ENCODE results near the gene PGPEP1.
"Not testable (repeated sequence)": the region's sequence is repeated elsewhere in the genome, so short reads cannot be mapped to it uniquely, and the experiment has no call there.

Gene PGPEP1

DNA sequence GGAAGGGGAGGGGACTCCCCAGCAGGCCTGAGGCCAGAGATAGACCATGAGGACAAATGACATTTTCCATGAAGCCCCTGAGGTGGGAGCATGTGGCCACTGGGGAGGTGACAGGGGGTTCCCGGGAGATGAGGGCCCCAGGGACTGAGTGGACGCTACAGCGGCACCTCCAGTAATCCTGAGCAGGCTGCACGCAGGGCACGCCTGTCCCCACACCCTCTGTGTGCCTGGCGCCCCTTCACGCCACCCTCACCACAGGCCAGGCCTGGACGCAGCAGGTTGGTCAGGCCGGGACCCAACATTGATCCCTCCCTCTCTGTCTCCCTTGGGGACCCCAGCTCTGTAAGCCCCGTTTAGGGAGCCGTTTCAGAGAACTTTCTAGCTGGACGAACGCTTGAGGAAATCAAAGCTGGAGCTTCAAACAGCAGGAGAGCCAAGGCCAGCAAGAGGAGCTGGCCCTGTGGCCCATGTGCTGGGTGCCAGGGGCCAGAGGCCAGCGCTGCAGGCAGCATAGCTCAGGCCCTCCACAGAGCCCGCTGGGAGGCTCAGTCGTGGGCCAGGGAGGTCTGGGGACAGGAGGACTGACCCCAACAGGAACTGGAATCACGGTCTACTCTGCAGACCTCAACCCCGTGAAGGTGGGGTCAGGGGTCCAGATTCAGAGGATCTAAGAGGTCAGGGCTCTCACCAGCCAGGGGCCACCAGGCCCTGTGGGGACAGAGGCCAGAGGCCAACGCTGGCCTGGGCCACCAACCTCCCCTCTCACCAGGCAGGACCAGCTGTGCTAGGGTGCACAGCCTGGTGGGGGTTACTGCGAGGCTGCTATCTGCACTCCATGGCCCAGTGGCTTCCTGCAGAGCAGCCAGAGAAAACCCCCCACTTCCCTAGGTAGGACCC is 32.1 kb upstream of the PGPEP1 start:
- no peak for DNase-seq (ENCODE audit: low read depth in 2 of 2)

DNA sequence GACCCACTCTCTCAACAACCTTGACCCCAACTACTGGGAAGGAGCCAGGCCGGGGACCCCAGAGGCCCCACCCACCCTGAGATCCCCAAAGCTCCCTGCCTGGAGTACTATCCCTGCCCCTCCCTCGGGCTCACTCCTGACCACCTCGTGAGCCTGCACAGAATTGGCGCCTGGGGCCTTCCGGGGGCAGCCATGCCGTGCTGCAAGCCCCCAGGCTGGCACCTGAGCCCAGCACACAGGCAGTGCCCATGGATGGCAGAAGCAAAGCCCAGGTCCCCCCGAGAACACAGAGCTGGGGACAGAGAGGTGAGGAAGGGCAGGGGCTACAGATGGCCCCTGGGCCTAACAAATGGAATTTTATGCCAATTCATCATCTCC is 31.5 kb upstream of the PGPEP1 start:
- DNase-seq (ENCODE audit: low read depth in 2 of 2), result no peak

DNA sequence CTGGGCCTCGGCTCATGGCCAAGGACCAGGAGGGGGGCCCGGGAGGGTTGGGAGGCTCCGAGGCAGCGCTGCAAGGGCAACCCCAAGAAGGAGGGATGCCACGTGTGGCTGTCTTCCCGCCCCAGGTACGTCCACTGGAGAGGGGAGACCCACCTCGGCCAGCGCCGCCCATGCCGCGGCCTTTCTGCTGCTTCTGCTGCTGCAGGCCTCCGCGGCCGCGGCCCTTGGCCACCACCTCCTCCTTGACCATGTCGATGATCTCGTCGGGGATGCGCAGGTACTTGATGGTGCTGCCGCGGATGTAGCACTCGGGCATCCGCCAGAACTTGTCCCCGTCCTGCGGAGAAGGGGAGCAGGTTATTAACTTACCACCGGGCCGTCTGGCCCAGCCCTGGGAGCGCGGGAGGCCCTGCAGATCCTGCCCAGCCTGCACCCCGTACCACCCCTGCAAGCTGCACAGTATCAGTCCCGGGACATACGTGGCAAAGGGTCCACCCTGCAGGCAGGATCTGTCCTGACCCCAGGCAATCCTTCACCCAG is 30.8 kb upstream of the PGPEP1 start:
- no peak for DNase-seq (ENCODE audit: low read depth in 2 of 2)

DNA sequence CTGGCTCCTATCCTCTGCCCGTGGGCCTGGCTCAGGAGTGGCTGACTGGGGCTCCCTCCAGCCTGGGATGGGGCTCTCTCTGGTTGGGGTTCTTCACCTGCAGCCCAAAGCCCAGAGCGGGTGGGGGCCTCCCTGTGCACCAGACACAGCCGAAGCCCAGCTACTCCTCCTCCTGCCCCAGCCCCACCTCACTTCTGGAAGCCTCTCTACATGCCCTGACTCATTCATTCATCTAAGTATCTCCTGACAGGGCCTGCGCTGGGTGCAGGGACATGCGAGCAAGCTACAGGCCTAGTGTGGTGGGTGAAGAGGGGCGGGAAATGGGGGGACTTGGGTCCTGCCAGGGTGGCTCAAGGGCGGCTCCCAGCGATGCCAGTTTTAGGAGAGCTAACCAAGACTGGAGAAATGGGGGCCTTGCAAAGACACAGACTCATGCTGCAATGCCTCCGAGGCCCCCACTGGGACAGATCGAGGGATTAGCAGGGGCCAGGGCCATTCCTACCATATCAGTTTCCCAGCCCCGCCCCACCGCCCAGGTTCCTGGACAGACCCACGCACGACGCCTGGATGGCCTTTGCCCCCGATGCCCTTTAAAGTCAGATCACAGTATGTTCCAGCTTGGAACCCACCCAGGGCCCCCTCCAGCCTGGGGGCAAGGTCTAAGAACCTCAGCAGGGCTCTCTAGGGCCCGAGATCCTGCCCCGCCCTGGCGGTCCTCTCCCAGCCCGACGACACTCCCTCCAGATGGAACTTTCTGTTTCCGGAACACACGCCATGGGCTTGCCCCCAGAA is 30.1 kb upstream of the PGPEP1 start:
- DNase-seq (ENCODE audit: low read depth in 2 of 2), result no peak

DNA sequence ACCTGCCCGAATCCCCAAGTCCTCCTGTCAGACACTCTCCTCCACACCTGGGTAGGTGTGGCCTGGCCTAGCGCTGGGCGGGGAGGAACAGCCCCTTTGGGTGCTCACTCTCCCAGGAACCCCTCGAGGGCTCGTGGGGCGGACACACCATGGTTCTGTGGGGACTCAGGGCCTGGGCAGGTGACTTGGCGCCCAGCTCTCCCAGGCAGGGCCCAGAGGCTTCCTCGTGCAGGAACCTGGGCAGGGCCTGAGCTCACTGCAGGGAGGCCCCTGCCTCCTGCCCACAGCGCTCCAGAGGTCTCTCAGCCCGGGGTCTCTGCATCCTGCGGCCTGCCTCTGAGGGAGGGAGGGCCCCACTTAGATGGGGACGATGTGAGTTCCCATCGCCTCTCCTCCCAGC is 29.4 kb upstream of the PGPEP1 start:
- DNase-seq (ENCODE audit: low read depth in 2 of 2), result no peak

DNA sequence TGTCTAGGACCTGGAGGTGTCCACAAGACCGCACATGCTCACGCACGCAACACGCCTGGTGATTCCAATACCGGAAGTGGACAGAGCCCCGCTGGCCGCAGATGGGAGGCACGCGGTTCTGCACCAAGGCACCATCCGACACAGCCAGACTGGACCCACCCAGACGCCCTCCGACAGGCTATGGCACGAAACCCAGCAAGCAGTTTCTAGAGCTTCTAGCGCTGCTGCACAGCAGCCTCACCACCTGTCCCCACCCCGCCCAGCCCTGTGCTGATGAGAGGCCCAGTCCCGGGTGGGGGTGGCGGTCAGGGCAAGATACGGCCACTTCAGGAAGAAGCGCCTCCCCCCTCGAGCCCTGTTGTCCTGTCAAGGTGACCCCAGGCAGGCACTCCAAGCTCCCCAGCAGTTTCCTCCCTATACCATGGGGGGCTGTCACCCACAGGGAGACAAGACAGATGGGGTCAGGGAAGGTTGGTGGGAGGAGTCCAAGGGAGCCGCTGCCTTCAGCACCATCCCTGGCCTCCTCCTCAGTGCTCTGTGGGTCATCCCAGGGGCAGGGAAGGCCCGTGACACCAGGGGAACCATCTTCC is 28.8 kb upstream of the PGPEP1 start:
- DNase-seq (ENCODE audit: low read depth in 2 of 2), result no peak

DNA sequence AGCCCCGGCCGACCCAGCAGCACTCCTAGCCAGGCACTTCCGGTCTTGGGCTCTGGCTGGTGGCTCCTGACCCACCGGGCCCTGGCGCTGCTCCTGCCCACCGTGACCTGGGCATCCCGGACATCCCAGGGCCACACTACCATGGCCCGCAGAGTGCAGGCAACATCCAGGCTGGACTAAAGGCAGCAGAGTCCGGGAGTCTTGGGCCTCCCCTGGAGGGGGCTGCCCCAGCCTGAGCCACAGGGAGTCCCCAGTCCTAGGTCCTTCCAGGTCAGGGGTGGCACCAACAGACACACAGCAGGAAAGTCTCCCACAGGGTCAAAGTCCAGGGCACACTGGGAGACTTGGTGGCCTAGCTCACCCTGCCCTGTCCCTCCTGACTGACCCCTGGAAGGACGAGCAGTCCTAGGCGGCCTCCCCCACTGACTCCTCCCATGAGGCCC is 28.3 kb upstream of the PGPEP1 start:
- DNase-seq (ENCODE audit: low read depth in 2 of 2), result no peak

DNA sequence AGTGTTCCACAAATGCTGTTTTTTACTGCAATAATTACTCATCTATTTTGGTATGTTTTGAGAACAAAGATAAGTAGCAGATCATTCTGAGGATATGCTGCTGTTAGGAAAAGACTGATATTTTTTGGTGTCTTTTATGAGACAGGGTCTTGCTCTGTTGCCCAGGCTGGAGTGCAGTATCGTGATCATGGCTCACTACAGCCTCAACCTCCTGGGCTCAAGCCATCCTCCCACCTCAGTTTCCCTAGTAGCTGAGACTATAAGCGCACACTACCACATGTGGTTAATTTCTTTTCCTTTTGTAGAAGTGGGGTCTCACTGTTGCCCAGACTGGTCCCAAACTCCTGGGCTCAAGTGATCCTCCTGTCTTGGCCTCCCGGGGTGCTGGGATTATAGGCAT is 27.0 kb upstream of the PGPEP1 start:
- no peak for DNase-seq (ENCODE audit: low read depth in 2 of 2)

DNA sequence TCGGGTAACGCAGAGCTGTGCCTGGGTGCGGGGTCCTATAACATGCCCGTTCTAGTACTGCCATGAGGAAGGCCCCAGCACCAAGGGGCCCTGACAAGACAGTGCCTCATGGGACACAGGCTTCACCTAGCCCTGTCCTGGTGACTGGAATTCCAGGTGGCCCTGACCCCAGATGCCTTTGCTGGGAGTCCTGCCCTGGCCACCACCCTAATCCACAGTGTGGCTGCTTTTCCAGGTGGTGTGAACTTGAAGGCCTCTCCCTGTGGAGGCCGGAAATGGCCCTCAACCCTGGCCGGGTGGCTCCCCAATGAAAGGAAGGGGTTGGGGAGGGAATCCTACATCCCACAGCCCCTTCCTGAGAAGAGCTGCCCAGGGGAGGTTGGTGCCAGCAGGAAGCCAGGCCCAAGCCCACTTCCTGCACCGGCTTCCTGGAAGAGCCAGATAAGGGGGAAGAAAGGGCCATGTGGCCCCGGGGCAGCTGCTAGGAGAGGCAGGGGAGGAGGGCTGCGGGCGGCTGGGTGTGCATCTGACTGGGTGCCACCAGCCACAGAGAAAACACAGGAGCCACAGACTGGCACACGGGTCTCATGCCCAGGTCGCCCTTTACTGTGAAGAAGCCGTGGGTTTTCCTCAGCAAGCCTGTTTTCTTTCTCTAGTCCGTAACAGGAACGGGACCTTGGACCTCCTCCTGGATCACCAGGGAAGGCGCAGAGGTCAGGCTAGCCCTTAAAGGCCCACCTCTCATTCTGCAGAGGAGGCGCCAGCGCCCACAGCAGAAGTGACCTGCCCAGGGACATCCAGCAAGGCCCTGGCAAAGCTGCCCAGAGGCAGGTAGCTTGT is 22.2 kb upstream of the PGPEP1 start:
- DNase-seq (ENCODE audit: low read depth in 2 of 2), result peak in 1 of 2 donors; percentile 28

DNA sequence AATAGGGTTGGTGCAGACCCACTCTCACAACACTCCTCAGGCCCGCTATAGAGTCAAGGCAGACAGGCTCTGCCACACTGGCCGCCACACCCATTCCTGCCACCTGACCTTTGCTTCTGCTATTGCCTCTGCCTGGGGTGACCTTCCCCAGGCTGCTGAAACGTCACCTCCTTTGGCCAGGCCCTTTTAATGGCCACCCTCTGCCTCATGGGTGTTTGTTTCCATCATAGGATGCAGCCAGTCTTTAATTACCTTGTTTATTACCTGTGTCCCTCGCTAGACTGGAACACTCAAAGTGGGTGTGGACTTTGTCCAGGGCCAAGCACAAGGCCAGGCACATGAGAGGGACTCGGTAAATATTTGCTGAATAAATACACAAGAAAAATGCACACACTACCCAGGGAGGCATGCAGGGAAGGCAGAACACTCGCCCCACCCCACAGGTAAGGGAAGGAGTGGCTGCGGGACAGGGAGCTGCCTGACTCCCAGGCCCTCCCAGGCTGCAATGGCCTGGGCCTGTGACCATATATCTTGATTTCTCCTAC is 20.7 kb upstream of the PGPEP1 start:
- DNase-seq (ENCODE audit: low read depth in 2 of 2), result no peak

DNA sequence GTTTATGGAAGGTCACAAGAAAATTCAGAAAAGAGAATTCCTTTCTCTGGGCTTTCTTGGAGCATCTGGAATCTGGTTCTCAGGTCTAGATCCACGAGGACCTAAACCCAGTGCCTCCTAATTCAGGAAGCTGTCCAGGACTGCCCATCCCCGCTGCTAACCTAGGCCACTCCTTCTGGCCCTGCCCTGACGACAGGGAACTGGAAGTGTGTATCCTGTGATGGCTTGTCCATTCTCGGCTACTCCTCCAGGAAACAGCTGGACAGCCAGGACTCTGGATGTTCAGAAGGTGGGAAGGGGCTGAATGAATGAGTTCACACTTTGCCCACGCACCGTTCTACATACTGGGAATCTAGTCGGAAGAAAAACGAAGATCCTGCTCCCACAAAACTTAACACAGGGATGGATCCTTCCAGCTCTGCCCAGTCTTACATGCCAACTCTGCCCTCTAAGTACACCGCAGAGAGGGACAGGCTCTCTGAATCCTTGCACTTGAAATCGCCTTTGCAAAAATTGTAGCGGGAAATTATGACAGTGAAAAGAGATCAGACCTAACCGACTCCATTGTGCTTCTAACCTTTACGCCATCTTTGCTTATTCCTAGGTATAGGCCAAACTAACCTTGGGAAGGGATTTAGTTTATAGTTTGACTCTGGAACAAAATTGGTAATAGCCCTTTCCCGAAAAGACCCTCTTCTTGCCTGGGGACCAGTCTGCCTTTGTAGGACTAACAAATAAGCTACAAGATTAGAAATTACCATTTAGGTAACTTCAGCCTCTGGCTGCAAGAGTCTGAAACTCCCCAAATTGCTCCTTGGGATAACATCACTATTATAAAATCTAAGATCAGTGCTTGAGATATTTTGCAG is 19.3 kb upstream of the PGPEP1 start:
- no peak for DNase-seq (ENCODE audit: low read depth in 2 of 2)

DNA sequence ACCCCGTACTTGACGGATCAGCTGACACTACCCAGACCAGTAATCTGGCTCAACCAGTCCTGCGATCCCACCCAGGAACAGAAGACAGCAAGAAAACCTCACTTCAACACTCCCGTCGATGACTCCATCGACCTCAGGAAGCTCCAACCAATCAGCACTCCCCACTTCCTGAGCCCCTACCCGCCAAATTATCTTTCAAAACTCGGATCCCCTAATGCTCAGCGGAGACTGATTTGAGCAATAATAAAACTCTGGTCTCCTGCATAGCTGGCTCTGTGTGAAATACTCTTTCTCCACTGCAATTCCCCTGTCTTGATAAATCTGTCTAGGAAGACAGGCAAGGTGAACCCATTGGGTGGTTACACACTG is 18.7 kb upstream of the PGPEP1 start:
- no peak for DNase-seq (ENCODE audit: low read depth in 2 of 2)

DNA sequence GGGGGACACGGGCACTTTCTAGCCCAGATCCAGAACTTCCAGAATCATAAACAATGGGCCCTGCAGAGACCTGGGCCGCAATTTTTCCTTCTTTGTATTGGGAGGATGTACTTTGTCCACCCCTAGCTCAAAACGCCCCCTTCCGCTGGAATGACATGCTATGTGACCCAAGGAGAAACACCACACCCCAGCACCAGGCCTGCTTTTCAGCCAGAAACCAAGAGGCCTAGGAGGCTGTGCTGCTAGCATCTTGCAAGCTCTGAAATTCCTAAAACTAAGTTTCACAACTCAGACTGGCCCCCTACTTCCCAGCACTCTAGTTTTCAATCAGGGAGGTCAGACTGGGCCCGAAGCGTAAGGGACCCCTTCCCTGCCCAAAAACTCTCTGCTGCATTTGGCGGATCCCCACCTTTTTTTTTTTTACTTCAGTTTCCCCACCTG is 18.1 kb upstream of the PGPEP1 start:
- peak in 1 of 2 donors; percentile 44 for DNase-seq (ENCODE audit: low read depth in 2 of 2)

DNA sequence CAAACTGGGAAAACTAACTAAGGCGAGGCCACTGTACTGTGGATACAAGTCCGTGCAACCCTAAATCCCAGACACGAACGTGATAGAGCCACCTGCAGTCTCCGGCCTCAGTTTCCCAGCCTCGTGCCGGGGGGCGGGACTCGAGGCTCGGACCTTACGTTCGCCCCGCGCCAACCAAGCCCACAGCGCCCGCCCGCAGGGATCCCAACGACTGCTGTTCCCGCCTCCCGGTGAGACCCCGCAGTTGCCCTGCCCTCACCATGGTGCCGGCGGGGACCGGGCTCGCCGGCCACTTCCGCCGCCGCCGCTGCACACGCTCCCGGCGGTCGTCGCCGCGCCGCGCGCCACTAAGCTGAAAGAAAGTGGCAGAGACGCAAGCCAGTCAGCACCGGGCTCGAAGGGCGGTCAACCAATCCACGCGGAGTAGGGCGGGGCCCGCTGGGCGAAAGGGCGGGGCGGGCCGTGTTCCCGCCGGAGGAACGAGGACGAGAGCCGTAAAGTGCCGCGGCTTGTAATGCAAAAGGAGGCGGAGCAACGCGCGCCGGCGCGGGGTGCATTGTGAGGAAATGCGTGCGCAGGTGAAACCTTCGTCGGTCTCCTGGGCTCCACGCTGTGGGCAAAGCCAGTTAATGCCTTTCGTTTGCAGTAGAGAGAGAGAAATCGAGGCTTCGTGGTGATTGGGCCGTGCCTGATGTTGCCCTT is 17.5 kb upstream of the PGPEP1 start, which contains the start of gene LSM4:
TSS of gene LSM4 (minus strand) at position 318 of the 702 bp plus-strand sequence. CDS start at position 262, 56 bp downstream.
- DNase-seq (ENCODE audit: low read depth in 2 of 2), result peak; percentile 98 to 99

DNA sequence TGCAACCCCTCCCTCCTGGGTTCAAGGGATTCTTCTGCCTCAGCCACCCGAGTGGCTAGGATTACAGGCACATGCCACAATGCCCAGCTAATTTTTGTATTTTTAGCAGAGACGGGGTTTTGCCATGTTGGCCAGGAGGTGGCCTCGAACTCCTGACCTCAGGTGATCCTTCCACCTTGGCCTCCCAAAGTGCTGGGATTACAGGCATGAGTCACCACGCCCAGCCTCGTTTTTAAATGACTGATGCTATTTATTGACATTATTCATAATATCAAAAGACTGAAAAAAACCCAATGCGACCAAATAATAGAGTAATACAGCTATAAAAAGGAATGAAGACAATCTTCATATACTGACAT is 16.0 kb upstream of the PGPEP1 start:
- not testable (repeated sequence) for DNase-seq (ENCODE audit: low read depth in 2 of 2)

DNA sequence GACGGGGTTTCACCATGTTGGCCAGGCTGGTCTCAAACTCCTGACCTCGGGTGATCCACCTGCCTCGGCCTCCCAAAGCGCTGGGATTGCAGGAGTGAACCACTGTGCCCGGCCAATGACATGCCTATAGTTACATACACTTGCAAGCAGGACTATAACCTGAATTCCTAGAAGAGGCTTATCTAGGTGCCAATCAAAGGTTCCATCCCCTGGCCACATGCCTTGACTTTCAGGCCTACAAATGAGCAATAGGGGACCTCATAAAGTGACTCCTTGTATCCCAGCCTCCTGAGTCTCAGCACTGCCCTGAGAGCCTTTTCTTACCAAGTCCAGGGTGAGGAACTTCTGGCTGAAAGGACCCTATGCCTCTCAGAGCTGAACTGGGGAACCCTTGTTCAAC is 13.6 kb upstream of the PGPEP1 start:
- no peak for DNase-seq (ENCODE audit: low read depth in 2 of 2)

DNA sequence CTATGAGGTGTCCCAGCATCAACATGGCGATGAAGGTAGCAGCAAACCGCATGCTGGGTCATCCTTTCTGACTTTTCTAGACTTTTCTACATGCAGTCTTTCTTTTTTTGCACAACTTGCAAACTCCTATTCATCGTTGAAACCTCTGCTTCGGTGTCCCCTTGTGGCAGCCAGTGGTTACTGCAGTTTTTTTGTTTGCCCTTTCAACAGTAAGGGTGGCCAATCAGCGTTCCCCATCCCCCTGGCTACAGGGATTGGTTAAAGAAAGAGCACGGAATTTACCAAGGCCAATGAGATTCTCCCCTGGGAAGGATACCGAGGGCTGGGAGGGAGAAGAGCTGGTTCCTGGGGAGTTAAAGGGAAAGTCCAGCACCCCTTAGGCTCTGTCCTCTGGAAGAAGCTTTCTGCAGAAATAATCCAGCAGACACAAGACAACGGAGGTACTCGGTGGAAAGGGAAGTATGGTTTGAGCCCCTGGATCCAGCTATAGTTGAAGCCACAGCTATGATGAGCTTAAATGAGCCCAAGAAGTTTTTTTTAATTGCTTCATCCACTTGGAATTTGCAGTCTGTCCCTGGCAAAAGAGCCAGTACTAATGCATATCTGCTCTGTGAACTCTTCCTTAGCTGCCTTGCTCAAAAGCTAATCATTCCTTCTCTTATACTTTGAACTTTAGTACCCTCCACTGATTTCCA is 11.9 kb upstream of the PGPEP1 start:
- DNase-seq (ENCODE audit: low read depth in 2 of 2), result peak; percentile 72 to 86

DNA sequence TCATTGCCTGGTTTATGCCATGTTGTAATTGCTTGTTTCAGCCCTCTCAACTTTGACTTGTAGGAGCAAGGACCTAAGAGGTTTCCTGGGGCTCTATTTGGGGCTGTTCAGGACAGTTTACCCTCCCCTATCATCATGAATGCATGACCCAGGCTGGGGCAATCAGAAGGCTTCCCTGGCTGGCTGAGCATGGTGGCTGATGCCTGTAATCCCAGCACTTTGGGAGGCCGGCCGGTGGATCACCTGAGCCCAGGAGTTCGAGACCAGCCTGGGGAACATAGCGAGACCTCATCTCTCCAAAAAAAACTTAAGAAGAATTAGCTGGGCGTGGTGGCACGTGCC is 11.4 kb upstream of the PGPEP1 start:
- no peak for DNase-seq (ENCODE audit: low read depth in 2 of 2)

DNA sequence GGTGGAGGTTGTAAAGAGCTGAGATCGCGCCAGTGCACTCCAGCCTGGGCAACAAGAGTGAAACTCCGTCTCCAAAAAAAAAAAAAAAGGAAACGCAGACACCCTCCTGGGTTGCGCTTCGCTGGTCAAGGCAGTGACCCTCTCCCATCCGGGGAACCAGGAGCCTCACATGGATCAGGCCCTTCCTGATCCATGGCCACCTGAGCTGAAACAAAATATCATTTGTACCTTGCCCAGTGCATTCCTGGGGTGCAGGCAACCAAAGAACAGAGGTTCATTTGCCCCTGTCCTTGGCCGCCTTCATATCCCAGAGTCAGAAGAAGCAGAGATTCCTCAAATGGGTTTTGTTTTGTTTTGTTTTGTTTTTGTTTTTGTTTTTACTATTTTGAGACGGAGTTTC is 9.5 kb upstream of the PGPEP1 start:
- DNase-seq (ENCODE audit: low read depth in 2 of 2), result no peak

Measured in stimulated activated CD4-positive, alpha-beta T cell treated with anti-CD3 and anti-CD28 coated beads, Interleukin-4, amount 100 ng/mL, for 48 hours (primary cell).